HL-60 (cell line): ENCODE results near the gene PARD3.

Experiments used
- DNase-seq, 2 experiments: peaks; one replicate each; pipeline ENCODE4 v3.0.0-alpha.2; 2010 to 2020; ENCODE audit warnings: low read depth in 1 of 2, low spot score in 1 of 2
- H3K27ac ChIP-seq: fragments of 250-450 bp; sonication (Bioruptor Pico); replicated peaks from 2 replicates; pipeline ENCODE4 v1.5.1; 2020; ENCODE audit warnings: mild to moderate bottlenecking, moderate library complexity
- H3K27me3 ChIP-seq: fragments of 250-450 bp; sonication (Bioruptor Pico); 2 replicates; pipeline ENCODE4 v1.5.1; 2021; ENCODE audit warnings: mild to moderate bottlenecking, moderate library complexity; ENCODE audit not compliant: insufficient read depth, poor library complexity, severe bottlenecking
- H3K4me3 ChIP-seq: replicated peaks from 2 replicates; pipeline ENCODE4 v1.5.1; 2011; ENCODE audit warnings: mild to moderate bottlenecking, control low read depth, low read length; ENCODE audit not compliant: insufficient read depth
- CTCF ChIP-seq: IDR thresholded peaks from one replicate; pipeline ENCODE4 v1.5.1; 2011; ENCODE audit warnings: low read length, control low read depth, inconsistent platforms; ENCODE audit not compliant: insufficient read depth
- GABPA ChIP-seq: IDR thresholded peaks from 2 replicates; pipeline ENCODE4 v1.6.1; 2012; ENCODE audit warnings: low read depth
- POLR2AphosphoS5 ChIP-seq: IDR thresholded peaks from 2 replicates; pipeline ENCODE4 v1.6.1; 2012; ENCODE audit warnings: low read depth
- REST ChIP-seq: IDR thresholded peaks from 2 replicates; pipeline ENCODE4 v1.6.1; 2012; ENCODE audit warnings: low read depth; ENCODE audit not compliant: insufficient replicate concordance
- SPI1 ChIP-seq: IDR thresholded peaks from 2 replicates; pipeline ENCODE4 v1.6.1; 2012; ENCODE audit warnings: low read depth, mild to moderate bottlenecking, borderline replicate concordance

Gene PARD3

GRCh38 chr10:34178756-34179155 is 636.3 kb downstream of the PARD3 start:
- Histone ChIP-seq H3K27ac (no peak overlapping the region), H3K4me3 (no peak overlapping the region), H3K27me3 (no peaks in the 10 kb centered on the region)
- no peak for DNase-seq
- TF ChIP-seq SPI1: no peak
- no peak for TF ChIP-seq POLR2AphosphoS5
- no peak for TF ChIP-seq REST
- no peak for TF ChIP-seq GABPA
- TF ChIP-seq CTCF: no peak

DNA sequence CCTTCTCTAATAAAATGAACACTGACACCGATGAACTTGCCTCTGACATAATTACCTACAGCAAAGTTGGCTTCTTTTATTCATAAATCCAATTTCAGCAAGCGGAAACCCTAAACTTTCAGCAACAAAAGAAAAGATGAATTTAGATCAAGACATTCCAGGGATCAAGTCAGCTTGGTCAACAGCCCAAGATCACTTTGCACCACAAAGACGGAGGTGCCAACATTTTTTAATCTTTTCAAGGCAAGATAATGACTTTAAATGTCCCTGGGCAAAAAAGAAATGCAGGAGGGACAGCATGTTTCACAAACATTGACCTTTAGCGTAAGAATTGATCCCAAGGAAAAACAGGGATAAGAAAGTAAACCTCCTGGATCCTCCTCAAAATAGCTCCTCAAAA is 636.9 kb downstream of the PARD3 start:
- no peak for DNase-seq
- TF ChIP-seq POLR2AphosphoS5 (no peak), GABPA (no peak), REST (no peak), SPI1 (no peak), CTCF (no peak)
- Histone ChIP-seq H3K27me3 (no peaks in the 10 kb centered on the region), H3K27ac (no peak overlapping the region), H3K4me3 (no peak overlapping the region)

GRCh38 chr10:34177445-34177844 is 637.7 kb downstream of the PARD3 start:
- TF ChIP-seq REST: no peak
- no peak for TF ChIP-seq GABPA
- TF ChIP-seq CTCF: no peak
- TF ChIP-seq SPI1: no peak
- no peak for TF ChIP-seq POLR2AphosphoS5
- H3K4me3 ChIP-seq: no peak overlapping the region
- no peak overlapping the region for H3K27ac ChIP-seq
- H3K27me3 ChIP-seq: no peaks in the 10 kb centered on the region
- DNase-seq: no peak
